ENCODE data around the gene TATDN3.
"Not testable (repeated sequence)": the region's sequence is repeated elsewhere in the genome, so short reads cannot be mapped to it uniquely, and the experiment has no call there.

DNA sequence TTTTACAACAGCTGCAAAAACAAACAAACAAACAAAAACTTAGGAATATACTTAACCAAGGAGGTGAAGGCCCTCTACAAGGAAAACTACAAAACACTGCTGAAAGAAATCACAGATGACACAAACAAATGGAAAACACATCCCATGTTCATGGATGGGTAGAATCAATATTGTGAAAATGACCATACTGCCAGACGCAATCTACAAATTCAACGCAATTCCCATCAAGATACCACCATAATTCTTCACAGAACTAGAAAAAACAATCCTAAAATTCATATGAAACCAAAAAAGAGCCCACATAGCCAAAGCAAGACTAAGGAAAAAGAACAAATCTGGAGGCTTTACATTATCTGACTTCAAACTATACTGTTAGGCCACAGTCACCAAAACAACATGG lies 24.9 kb upstream of the TATDN3 start:
- not testable (repeated sequence) for TF ChIP-seq EZH2 (IDR thresholded peaks at IDR 0.05; ENCODE audit: borderline replicate concordance, low read depth, low read length, poor library complexity, severe bottlenecking)
- TF ChIP-seq, protein P1, sequence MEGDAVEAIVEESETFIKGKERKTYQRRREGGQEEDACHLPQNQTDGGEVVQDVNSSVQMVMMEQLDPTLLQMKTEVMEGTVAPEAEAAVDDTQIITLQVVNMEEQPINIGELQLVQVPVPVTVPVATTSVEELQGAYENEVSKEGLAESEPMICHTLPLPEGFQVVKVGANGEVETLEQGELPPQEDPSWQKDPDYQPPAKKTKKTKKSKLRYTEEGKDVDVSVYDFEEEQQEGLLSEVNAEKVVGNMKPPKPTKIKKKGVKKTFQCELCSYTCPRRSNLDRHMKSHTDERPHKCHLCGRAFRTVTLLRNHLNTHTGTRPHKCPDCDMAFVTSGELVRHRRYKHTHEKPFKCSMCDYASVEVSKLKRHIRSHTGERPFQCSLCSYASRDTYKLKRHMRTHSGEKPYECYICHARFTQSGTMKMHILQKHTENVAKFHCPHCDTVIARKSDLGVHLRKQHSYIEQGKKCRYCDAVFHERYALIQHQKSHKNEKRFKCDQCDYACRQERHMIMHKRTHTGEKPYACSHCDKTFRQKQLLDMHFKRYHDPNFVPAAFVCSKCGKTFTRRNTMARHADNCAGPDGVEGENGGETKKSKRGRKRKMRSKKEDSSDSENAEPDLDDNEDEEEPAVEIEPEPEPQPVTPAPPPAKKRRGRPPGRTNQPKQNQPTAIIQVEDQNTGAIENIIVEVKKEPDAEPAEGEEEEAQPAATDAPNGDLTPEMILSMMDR (conservative IDR thresholded peaks at IDR 0.05; ENCODE audit: low read depth, low read length) = not testable (repeated sequence)

Data from A673 (cell line).